HG02970 (cell line): ENCODE results near the gene LVRN.

Source experiments
- ATAC-seq: cut with Tn5 transposase; IDR thresholded peaks from one replicate; pipeline ENCODE4 v1.9.1; 2021; ENCODE audit warnings: mild to moderate bottlenecking, moderate library complexity, moderate number of reproducible peaks; ENCODE audit not compliant: unreplicated experiment, low FRiP score

The LVRN gene

DNA sequence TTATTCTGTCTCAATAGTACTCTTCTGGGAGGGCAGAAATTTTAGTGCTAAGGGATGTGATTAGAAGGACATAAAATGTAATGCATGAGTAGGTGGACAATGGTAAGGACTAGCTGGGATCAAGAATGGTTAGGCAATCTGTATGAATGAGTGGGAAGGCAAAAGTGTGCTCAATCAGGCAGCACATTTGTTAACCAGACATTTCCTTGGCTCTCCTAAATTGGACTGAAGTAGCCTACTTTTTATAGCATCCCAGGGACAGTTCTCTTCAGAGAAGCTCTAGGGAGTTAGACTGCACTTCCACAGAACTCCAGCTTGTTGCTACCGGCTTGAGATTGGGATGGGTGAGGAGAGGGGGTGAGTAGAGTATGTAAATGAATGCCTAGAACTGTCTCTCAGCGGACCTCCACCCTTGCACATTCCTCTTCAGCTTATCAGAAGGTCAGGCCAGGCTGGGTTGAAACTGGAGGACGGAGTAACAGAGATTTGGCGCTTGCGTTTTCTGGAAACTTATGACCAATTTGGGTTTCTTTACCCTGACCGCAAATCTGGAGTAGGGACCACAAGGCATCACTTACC lies 51.0 kb downstream of the LVRN start:
- ATAC-seq, result no peak

- no peak for ATAC-seq
Measured at GRCh38 chr5:116013936-116014335, 51.7 kb downstream of the LVRN start.

GRCh38 chr5:116023619-116024018 lies 61.3 kb downstream of the LVRN start:
- no peak for ATAC-seq

DNA sequence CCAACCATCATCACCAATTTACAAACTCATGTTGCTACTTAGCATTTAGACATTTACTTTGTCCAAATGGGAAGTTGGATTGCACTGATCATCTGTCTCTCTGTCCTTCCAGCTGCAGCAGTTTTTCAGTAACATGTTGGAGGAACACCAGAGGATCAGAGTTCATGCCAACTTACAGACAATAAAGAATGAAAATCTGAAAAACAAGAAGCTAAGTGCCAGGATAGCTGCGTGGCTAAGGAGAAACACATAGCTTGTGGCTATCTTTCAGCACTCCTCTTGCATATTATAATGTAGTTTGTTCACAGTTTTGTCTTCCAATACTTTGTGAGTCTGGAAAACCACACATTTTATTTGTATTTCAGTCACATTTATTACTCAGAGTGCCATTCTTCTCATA lies 63.6 kb downstream of the LVRN start:
- ATAC-seq, result no peak

GRCh38 chr5:116032094-116032517 lies 69.8 kb downstream of the LVRN start, which contains the start of gene ARL14EPL:
Gene ARL14EPL, plus strand, starts transcription at chr5:116032472. Its CDS starts 18,994 bp downstream, at chr5:116051466.
- peak; percentile 86 for ATAC-seq

GRCh38 chr5:116032991-116033390 lies 70.7 kb downstream of the LVRN start:
- no peak for ATAC-seq

GRCh38 chr5:116035123-116035522 lies 72.8 kb downstream of the LVRN start:
- no peak for ATAC-seq

GRCh38 chr5:116037236-116037822 lies 75.1 kb downstream of the LVRN start:
- no peak for ATAC-seq

DNA sequence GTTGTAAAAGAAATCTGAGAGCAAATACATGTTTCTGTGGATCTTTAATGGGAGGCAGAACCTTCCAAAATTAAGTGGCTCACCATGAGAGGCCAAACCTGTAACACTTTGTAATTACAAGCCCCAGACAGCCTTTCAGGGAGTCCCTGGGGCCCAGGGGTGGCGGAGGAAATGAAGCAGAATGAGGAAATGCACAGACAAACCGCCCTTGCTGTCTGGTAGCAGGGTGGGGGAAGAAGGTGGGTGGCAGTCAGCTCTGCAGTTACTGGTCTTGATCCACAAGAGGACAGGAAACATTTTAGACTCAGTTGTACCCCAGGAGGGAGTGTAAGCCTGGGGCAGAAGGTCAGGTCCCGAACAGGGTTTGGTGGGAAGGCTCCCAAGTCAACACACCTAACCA lies 76.5 kb downstream of the LVRN start:
- ATAC-seq, result no peak

DNA sequence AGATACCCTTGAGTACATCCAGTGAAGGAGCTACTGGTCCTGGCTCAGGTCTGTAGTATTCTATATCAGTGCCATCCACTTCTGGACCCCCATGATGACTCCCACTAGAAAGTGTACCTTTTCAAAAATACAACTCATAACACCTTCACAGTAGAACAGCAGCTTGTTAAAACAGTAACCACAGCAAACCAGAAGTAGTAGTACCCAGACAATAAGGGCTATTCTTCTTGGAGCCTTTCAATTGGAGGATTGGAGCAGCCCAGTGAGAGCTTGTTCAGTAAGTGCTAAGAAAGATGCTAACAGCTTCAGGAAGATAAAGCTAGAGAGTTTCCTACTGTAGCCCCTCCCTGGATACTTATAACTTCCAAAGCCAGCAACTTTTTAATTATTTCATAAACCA lies 80.1 kb downstream of the LVRN start:
- no peak for ATAC-seq

- no peak for ATAC-seq
Measured at GRCh38 chr5:116044073-116044472, 81.8 kb downstream of the LVRN start.

- no peak for ATAC-seq
Measured at GRCh38 chr5:116045821-116046220, 83.5 kb downstream of the LVRN start.

- no peak for ATAC-seq
Measured at GRCh38 chr5:116046261-116046660, 84.0 kb downstream of the LVRN start.

GRCh38 chr5:116046823-116047222 lies 84.5 kb downstream of the LVRN start:
- ATAC-seq, result no peak

DNA sequence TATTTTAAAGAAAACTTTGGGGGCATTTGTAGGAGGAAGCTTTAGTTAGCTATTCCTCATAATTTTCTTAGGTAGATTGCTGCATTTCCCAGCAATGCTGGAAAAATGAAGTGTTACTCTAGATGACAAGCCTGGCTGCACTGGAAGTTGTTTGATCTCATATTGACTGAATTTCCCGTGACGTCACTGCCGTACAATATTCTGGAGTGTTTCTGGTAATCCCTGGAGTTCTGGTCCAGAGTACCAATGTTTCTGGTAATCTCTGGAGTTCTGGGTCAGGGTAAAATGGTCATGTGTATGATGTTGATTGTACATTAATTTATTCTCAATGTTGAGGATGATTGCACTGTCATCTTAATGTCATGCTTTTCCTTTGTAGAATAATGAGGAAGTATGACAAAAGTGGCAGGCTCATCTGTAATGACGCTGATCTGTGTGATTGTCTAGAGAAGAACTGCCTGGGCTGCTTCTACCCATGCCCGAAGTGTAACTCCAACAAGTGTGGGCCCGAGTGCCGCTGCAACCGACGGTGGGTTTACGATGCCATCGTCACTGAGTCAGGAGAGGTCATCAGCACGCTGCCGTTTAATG lies 96.2 kb downstream of the LVRN start:
- ATAC-seq, result no peak

- no peak for ATAC-seq
Measured at GRCh38 chr5:116062352-116062751, 100.1 kb downstream of the LVRN start.

- no peak for ATAC-seq
Measured at GRCh38 chr5:116063950-116064349, 101.7 kb downstream of the LVRN start.

GRCh38 chr5:116068028-116068632 lies 105.9 kb downstream of the LVRN start:
- no peak for ATAC-seq

- no peak for ATAC-seq
Measured at GRCh38 chr5:116071211-116071610, 108.9 kb downstream of the LVRN start.

GRCh38 chr5:116075191-116075831 lies 113.0 kb downstream of the LVRN start:
- ATAC-seq, result no peak

- peak; percentile 98 for ATAC-seq
Measured at GRCh38 chr5:116076496-116076895, 114.2 kb downstream of the LVRN start.
